WTC11 (cell line): ENCODE results near the gene SAFB. TPM values are rescaled to one million over a fixed set of nuclear protein-coding genes. Genes with fewer than 3 reads are reported as not detected.

Experiments
- ATAC-seq: fragments of 200-7000 bp; cut with Tn5 transposase; 2 replicates; pipeline ENCODE4 v1.10.0; 2021; ENCODE audit warnings: mild to moderate bottlenecking, moderate library complexity
- CTCF ChIA-PET: fragments of 300-600 bp; sonication (Branson Sonifier 250); formaldehyde crosslinking; loops from one replicate; lab custom pipeline; 2021; ENCODE audit warnings: antibody characterized with exemption; lab: Charles Lee
- POLR2A ChIA-PET: fragments of 350-600 bp; sonication (Branson Sonifier 250); formaldehyde crosslinking; loops from one replicate; lab custom pipeline; 2021; ENCODE audit warnings: antibody characterized with exemption; lab: Charles Lee
- DNase-seq: peaks from one replicate; pipeline ENCODE4 v3.0.0; 2021; ENCODE audit warnings: low spot score
- H3K27ac Mint-ChIP-seq: 2 replicates; pipeline ENCODE4 v1.8.0; 2021; ENCODE audit warnings: mixed read lengths
- H3K27me3 Mint-ChIP-seq: 2 replicates; pipeline ENCODE4 v1.8.0; 2021; ENCODE audit warnings: low read depth, mild to moderate bottlenecking, moderate library complexity, mixed read lengths
- H3K36me3 Mint-ChIP-seq: 2 replicates; pipeline ENCODE4 v1.8.0; 2021; ENCODE audit warnings: mixed read lengths
- H3K4me1 Mint-ChIP-seq: 2 replicates; pipeline ENCODE4 v1.8.0; 2022; ENCODE audit warnings: mixed read lengths
- H3K4me3 Mint-ChIP-seq: 2 replicates; pipeline ENCODE4 v1.8.0; 2021; ENCODE audit warnings: mild to moderate bottlenecking, moderate library complexity, mixed read lengths
- H3K9me3 Mint-ChIP-seq: 2 replicates; pipeline ENCODE4 v1.8.0; 2021; ENCODE audit warnings: mixed read lengths
- AFF4 ChIP-seq: sonication (generic); formaldehyde crosslinking; IDR thresholded peaks from 2 replicates; pipeline ENCODE4 v1.8.1; 2023; ENCODE audit warnings: mild to moderate bottlenecking, missing genetic modification reagents, borderline replicate concordance
- CREM ChIP-seq: sonication (generic); formaldehyde crosslinking; IDR thresholded peaks from 2 replicates; pipeline ENCODE4 v1.8.1; 2022; ENCODE audit warnings: mild to moderate bottlenecking, missing genetic modification reagents, moderate library complexity
- GABPB1 ChIP-seq: sonication (generic); formaldehyde crosslinking; IDR thresholded peaks from 2 replicates; pipeline ENCODE4 v1.8.1; 2023; ENCODE audit warnings: mild to moderate bottlenecking, missing genetic modification reagents
- SMAD4 ChIP-seq: sonication (generic); formaldehyde crosslinking; IDR thresholded peaks from 2 replicates; pipeline ENCODE4 v1.8.0; 2022; ENCODE audit warnings: mild to moderate bottlenecking, missing genetic modification reagents
- STAT6 ChIP-seq: sonication (generic); formaldehyde crosslinking; conservative IDR thresholded peaks from 2 replicates; pipeline ENCODE4 v1.8.1; 2023; ENCODE audit warnings: mild to moderate bottlenecking, low read depth, missing genetic modification reagents, moderate library complexity
- ZNF121 ChIP-seq: sonication (generic); formaldehyde crosslinking; IDR thresholded peaks from 2 replicates; pipeline ENCODE4 v1.8.0; 2023; ENCODE audit warnings: missing genetic modification reagents
- ZNF138 ChIP-seq: sonication (generic); formaldehyde crosslinking; conservative IDR thresholded peaks from 2 replicates; pipeline ENCODE4 v1.8.1; 2022; ENCODE audit warnings: mild to moderate bottlenecking, moderate library complexity, missing genetic modification reagents
- ZNF416 ChIP-seq: fragments of 250-450 bp; sonication (Bioruptor Pico); IDR thresholded peaks from 2 replicates; pipeline ENCODE4 v1.9.0; 2021; ENCODE audit warnings: mild to moderate bottlenecking, inconsistent platforms
- total RNA-seq: library from RNA; stranded (reverse); gene quantifications from 3 replicates; pipeline ENCODE4 v1.2.3, GENCODE V29; 2021
- TF ChIP-seq, protein P1 (sequence below): sonication (generic); formaldehyde crosslinking; IDR thresholded peaks from 2 replicates; pipeline ENCODE4 v1.8.0; 2022; ENCODE audit warnings: mild to moderate bottlenecking, missing genetic modification reagents
- TF ChIP-seq, protein P2 (sequence below): sonication (generic); formaldehyde crosslinking; IDR thresholded peaks from 2 replicates; pipeline ENCODE4 v1.8.0; 2022; ENCODE audit warnings: mild to moderate bottlenecking, missing genetic modification reagents
- TF ChIP-seq, protein P3 (sequence below): sonication (generic); formaldehyde crosslinking; IDR thresholded peaks from 2 replicates; pipeline ENCODE4 v1.8.0; 2023; ENCODE audit warnings: mild to moderate bottlenecking, missing genetic modification reagents
- TF ChIP-seq, protein P4 (sequence below): sonication (generic); formaldehyde crosslinking; IDR thresholded peaks from 2 replicates; pipeline ENCODE4 v1.8.1; 2023; ENCODE audit warnings: mild to moderate bottlenecking, moderate library complexity, missing genetic modification reagents

SAFB gene
- total RNA-seq, 1 experiment from 2014 or later, result 141 TPM

DNA sequence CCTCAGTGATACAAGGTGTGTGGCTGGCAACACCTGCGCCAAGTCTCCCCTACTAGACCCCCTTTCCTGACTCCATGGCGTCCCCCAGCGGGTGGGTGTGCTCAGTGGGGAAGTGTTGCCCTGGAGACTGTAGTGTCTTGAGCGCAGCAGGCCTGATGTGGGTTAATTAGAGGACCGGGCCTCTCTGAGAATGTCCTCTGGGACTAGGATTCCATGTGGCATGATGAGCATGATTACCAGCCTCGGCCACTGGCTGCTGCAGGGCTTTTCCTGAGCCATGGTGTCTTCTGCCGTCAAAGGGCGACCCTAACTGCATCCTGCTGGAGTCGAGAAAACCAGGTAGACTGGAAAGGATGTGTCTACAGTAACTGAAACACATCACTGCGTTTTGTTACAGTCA is 29.4 kb downstream of the SAFB start:
- ATAC-seq (no peak), DNase-seq (no peak)
- H3K4me3 Mint-ChIP-seq, result no peak overlapping the region
- peaks cover 80% of the 10 kb centered on the region for H3K36me3 Mint-ChIP-seq
- no peak overlapping the region for H3K27ac Mint-ChIP-seq
- H3K9me3 Mint-ChIP-seq, result no peaks in the 10 kb centered on the region
- TF ChIP-seq ZNF416 (CRISPR knock-in tag) (no peak), CREM (CRISPR knock-in tag) (no peak), GABPB1 (CRISPR knock-in tag) (no peak), SMAD4 (no peak), AFF4 (CRISPR knock-in tag) (no peak), ZNF138 (CRISPR knock-in tag) (no peak), ZNF121 (CRISPR knock-in tag) (no peak), STAT6 (CRISPR knock-in tag) (no peak)
- TF ChIP-seq, protein P1, sequence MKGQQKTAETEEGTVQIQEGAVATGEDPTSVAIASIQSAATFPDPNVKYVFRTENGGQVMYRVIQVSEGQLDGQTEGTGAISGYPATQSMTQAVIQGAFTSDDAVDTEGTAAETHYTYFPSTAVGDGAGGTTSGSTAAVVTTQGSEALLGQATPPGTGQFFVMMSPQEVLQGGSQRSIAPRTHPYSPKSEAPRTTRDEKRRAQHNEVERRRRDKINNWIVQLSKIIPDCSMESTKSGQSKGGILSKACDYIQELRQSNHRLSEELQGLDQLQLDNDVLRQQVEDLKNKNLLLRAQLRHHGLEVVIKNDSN (CRISPR knock-in tag), result no peak
- TF ChIP-seq, protein P2, sequence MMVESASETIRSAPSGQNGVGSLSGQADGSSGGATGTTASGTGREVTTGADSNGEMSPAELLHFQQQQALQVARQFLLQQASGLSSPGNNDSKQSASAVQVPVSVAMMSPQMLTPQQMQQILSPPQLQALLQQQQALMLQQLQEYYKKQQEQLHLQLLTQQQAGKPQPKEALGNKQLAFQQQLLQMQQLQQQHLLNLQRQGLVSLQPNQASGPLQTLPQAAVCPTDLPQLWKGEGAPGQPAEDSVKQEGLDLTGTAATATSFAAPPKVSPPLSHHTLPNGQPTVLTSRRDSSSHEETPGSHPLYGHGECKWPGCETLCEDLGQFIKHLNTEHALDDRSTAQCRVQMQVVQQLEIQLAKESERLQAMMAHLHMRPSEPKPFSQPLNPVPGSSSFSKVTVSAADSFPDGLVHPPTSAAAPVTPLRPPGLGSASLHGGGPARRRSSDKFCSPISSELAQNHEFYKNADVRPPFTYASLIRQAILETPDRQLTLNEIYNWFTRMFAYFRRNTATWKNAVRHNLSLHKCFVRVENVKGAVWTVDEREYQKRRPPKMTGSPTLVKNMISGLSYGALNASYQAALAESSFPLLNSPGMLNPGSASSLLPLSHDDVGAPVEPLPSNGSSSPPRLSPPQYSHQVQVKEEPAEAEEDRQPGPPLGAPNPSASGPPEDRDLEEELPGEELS (CRISPR knock-in tag), result no peak
- TF ChIP-seq, protein P3, sequence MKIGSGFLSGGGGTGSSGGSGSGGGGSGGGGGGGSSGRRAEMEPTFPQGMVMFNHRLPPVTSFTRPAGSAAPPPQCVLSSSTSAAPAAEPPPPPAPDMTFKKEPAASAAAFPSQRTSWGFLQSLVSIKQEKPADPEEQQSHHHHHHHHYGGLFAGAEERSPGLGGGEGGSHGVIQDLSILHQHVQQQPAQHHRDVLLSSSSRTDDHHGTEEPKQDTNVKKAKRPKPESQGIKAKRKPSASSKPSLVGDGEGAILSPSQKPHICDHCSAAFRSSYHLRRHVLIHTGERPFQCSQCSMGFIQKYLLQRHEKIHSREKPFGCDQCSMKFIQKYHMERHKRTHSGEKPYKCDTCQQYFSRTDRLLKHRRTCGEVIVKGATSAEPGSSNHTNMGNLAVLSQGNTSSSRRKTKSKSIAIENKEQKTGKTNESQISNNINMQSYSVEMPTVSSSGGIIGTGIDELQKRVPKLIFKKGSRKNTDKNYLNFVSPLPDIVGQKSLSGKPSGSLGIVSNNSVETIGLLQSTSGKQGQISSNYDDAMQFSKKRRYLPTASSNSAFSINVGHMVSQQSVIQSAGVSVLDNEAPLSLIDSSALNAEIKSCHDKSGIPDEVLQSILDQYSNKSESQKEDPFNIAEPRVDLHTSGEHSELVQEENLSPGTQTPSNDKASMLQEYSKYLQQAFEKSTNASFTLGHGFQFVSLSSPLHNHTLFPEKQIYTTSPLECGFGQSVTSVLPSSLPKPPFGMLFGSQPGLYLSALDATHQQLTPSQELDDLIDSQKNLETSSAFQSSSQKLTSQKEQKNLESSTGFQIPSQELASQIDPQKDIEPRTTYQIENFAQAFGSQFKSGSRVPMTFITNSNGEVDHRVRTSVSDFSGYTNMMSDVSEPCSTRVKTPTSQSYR (CRISPR knock-in tag), result no peak
- TF ChIP-seq, protein P4, sequence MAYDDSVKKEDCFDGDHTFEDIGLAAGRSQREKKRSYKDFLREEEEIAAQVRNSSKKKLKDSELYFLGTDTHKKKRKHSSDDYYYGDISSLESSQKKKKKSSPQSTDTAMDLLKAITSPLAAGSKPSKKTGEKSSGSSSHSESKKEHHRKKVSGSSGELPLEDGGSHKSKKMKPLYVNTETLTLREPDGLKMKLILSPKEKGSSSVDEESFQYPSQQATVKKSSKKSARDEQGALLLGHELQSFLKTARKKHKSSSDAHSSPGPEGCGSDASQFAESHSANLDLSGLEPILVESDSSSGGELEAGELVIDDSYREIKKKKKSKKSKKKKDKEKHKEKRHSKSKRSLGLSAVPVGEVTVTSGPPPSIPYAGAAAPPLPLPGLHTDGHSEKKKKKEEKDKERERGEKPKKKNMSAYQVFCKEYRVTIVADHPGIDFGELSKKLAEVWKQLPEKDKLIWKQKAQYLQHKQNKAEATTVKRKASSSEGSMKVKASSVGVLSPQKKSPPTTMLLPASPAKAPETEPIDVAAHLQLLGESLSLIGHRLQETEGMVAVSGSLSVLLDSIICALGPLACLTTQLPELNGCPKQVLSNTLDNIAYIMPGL (CRISPR knock-in tag), result no peak
- no peaks in the 10 kb centered on the region for H3K4me1 Mint-ChIP-seq
- ChIA-PET CTCF (no interaction called here), POLR2A (no interaction called here)
- H3K27me3 Mint-ChIP-seq, result no peaks in the 10 kb centered on the region
